COLO829 (cell line): ENCODE results near the gene SLC24A1.
A peak's percentile ranks its signal among the peaks of the same experiment; 100 is the strongest.
"Not testable (repeated sequence)": the region's sequence is repeated elsewhere in the genome, so short reads cannot be mapped to it uniquely, and the experiment has no call there.

Source experiments
- DNase-seq: peaks from one replicate; pipeline ENCODE4 v3.0.0; 2012; ENCODE audit warnings: low spot score

SLC24A1 gene

GRCh38 chr15:65621638-65622037 lies at the start of gene SLC24A1:
Gene SLC24A1, plus strand, starts transcription at chr15:65621938. Its CDS starts 2,143 bp downstream, at chr15:65624081.
- no peak for DNase-seq

- DNase-seq: no peak
Observed at GRCh38 chr15:65571971-65572370, 49.8 kb upstream of the SLC24A1 start.

GRCh38 chr15:65576664-65577063 lies 45.1 kb upstream of the SLC24A1 start:
- DNase-seq: peak; percentile 37

- DNase-seq: no peak
Observed at GRCh38 chr15:65577129-65577996, 44.4 kb upstream of the SLC24A1 start.

GRCh38 chr15:65578904-65579728 lies 42.6 kb upstream of the SLC24A1 start:
- no peak for DNase-seq

GRCh38 chr15:65579762-65580161 lies 42.0 kb upstream of the SLC24A1 start:
- DNase-seq: no peak

GRCh38 chr15:65580287-65580686 lies 41.5 kb upstream of the SLC24A1 start:
- no peak for DNase-seq

GRCh38 chr15:65583701-65584100 lies 38.0 kb upstream of the SLC24A1 start:
- DNase-seq: peak; percentile 70

GRCh38 chr15:65584241-65584640 lies 37.5 kb upstream of the SLC24A1 start:
- no peak for DNase-seq

- no peak for DNase-seq
Observed at GRCh38 chr15:65587094-65587493, 34.6 kb upstream of the SLC24A1 start.

- peak; percentile 62 for DNase-seq
Observed at GRCh38 chr15:65595960-65596359, 25.8 kb upstream of the SLC24A1 start.

- no peak for DNase-seq
Observed at GRCh38 chr15:65598468-65598867, 23.3 kb upstream of the SLC24A1 start.

GRCh38 chr15:65599677-65600076 lies 22.1 kb upstream of the SLC24A1 start:
- no peak for DNase-seq

- DNase-seq: no peak
Observed at GRCh38 chr15:65603134-65603533, 18.6 kb upstream of the SLC24A1 start.

GRCh38 chr15:65603559-65603958 lies 18.2 kb upstream of the SLC24A1 start:
- no peak for DNase-seq

- peak; percentile 79 for DNase-seq
Observed at GRCh38 chr15:65610871-65611718, 10.6 kb upstream of the SLC24A1 start, which contains the start of gene INTS14. Gene INTS14, minus strand, starts transcription at chr15:65611131. Its CDS starts 3,751 bp downstream, at chr15:65607380.

GRCh38 chr15:65611888-65612615 lies 9.7 kb upstream of the SLC24A1 start:
- DNase-seq: no peak

GRCh38 chr15:65612616-65612946 lies 9.2 kb upstream of the SLC24A1 start:
- no peak for DNase-seq

- DNase-seq: no peak
Observed at GRCh38 chr15:65612949-65613744, 8.6 kb upstream of the SLC24A1 start.

- not testable (repeated sequence) for DNase-seq
Observed at GRCh38 chr15:65615887-65616286, 5.9 kb upstream of the SLC24A1 start.
